HepG2 (cell line): ENCODE results near the gene CACNA1C. TPM values are rescaled to one million over a fixed set of nuclear protein-coding genes. Genes with fewer than 3 reads are reported as not detected.
A peak's percentile ranks its signal among the peaks of the same experiment; 100 is the strongest.

Experiments
- ATAC-seq: fragments of 200-7000 bp; cut with Tn5 transposase; 3 replicates; pipeline ENCODE4 v1.9.1; 2020; ENCODE audit warnings: mild to moderate bottlenecking, moderate library complexity
- BruUV-seq: library from RNA; stranded (reverse); fragments of 400-500 nt; replicated peaks from 2 replicates; lab custom pipeline; 2021; lab: Mats Ljungman, UMichigan
- CTCF ChIA-PET: fragments of 300-600 bp; formaldehyde crosslinking; extraction: SDS; loops from one replicate; lab custom pipeline; 2021; ENCODE audit warnings: low total read pairs, inconsistent platforms, low intra/inter-chr PET ratio; lab: Yijun Ruan, JAX
- POLR2A ChIA-PET: fragments of 350-600 bp; sonication (Branson Sonifier 250); formaldehyde crosslinking; loops from one replicate; lab custom pipeline; 2020; ENCODE audit warnings: antibody characterized with exemption, inconsistent platforms; lab: Yijun Ruan, JAX
- DNase-seq: peaks from one replicate; pipeline ENCODE4 v3.0.0-alpha.2; 2015; ENCODE audit warnings: low spot score
- FAIRE-seq: peaks from 3 replicates; lab custom pipeline; 2011; peaks lifted over from hg19 to GRCh38; lab: Jason Lieb, UNC
- H2AFZ ChIP-seq: one replicate; pipeline ENCODE4 v1.6.1; 2011; ENCODE audit warnings: low read length, inconsistent platforms
- H3K27ac ChIP-seq: fragments of 300-600 bp; 3 replicates; pipeline ENCODE4 v1.8.0; 2011; ENCODE audit warnings: mixed run types, mild to moderate bottlenecking, mixed read lengths, low read length, inconsistent platforms; ENCODE audit not compliant: insufficient read depth; ENCODE audit errors: extremely low read length
- H3K27me3 ChIP-seq, 2 experiments: fragments of 200-600 bp in 1 of 2; 2 replicates in 1 of 2; 3 replicates in 1 of 2; pipeline versions ENCODE4 v1.6.0 to v1.8.0; 2011; ENCODE audit warnings: low read length in 2 of 2, mild to moderate bottlenecking in 2 of 2, moderate library complexity in 2 of 2, inconsistent platforms in 1 of 2; ENCODE audit not compliant: insufficient read depth in 2 of 2, control insufficient read depth in 1 of 2
- H3K36me3 ChIP-seq, 2 experiments: fragments of 200-600 bp in 1 of 2; replicated peaks in 1 of 2; 2 replicates in 1 of 2; 3 replicates in 1 of 2; pipeline versions ENCODE4 v1.5.1 to v1.8.0; 2011; ENCODE audit warnings: low read length in 2 of 2, inconsistent platforms in 1 of 2; ENCODE audit not compliant: insufficient read depth in 2 of 2, control insufficient read depth in 1 of 2
- H3K4me1 ChIP-seq: 2 replicates; pipeline ENCODE4 v1.5.1; 2012; ENCODE audit warnings: low read length, inconsistent platforms; ENCODE audit not compliant: insufficient read depth
- H3K4me2 ChIP-seq: 2 replicates; pipeline ENCODE4 v1.6.0; 2011; ENCODE audit warnings: low read depth, low read length, inconsistent platforms
- H3K4me3 ChIP-seq, 3 experiments: fragments of 200-600 bp in 1 of 3; sonication (generic), shearing (Covaris generic) in 1 of 3; replicated peaks in 1 of 3; 2 replicates each; pipeline ENCODE4 v1.5.1; 2011 to 2016; ENCODE audit warnings: low read length in 3 of 3, inconsistent platforms in 2 of 3, low read depth in 2 of 3, mild to moderate bottlenecking in 2 of 3, control low read depth in 1 of 3, mixed read lengths in 1 of 3; ENCODE audit not compliant: insufficient read depth in 1 of 3
- H3K79me2 ChIP-seq: one replicate; pipeline ENCODE4 v1.6.1; 2011; ENCODE audit warnings: low read length, inconsistent platforms; ENCODE audit not compliant: insufficient read depth
- H3K9ac ChIP-seq: 2 replicates; pipeline ENCODE4 v1.6.0; 2011; ENCODE audit warnings: mild to moderate bottlenecking, low read depth, low read length, inconsistent platforms; ENCODE audit not compliant: insufficient read depth
- H3K9me3 ChIP-seq: 2 replicates; pipeline ENCODE4 v1.5.1; 2012; ENCODE audit warnings: mild to moderate bottlenecking, low read length
- H4K20me1 ChIP-seq: 2 replicates; pipeline ENCODE4 v1.6.0; 2011; ENCODE audit warnings: inconsistent platforms, mild to moderate bottlenecking, low read length, moderate library complexity; ENCODE audit not compliant: insufficient read depth
- ARNT ChIP-seq: fragments of 450-650 bp; IDR thresholded peaks from 2 replicates; pipeline ENCODE4 v1.6.1; 2017
- CREBL2 ChIP-seq: sonication (generic); formaldehyde crosslinking; IDR thresholded peaks from 2 replicates; pipeline ENCODE4 v1.8.1; 2023; ENCODE audit warnings: missing genetic modification reagents, mild to moderate bottlenecking, borderline replicate concordance
- DNMT3B ChIP-seq: conservative IDR thresholded peaks from 2 replicates; pipeline ENCODE4 v1.6.1; 2016; ENCODE audit warnings: missing biosample characterization, control low read depth
- FOXA3 ChIP-seq: IDR thresholded peaks from 2 replicates; pipeline ENCODE4 v1.6.1; 2016; ENCODE audit warnings: missing genetic modification reagents, missing compliant biosample characterization
- FOXJ3 ChIP-seq: sonication (generic); formaldehyde crosslinking; IDR thresholded peaks from 2 replicates; pipeline ENCODE4 v1.4.0; 2020; ENCODE audit warnings: missing genetic modification reagents, mild to moderate bottlenecking, borderline replicate concordance
- IRF2 ChIP-seq: IDR thresholded peaks from 2 replicates; pipeline ENCODE4 v1.6.1; 2018; ENCODE audit warnings: missing genetic modification reagents, missing compliant biosample characterization
- MED1 ChIP-seq: sonication (generic); formaldehyde crosslinking; IDR thresholded peaks from 2 replicates; pipeline ENCODE4 v1.4.0; 2020; ENCODE audit warnings: missing genetic modification reagents
- NR2F6 ChIP-seq, 2 experiments: IDR thresholded peaks; 2 replicates each; pipeline ENCODE4 v1.6.1; 2016; ENCODE audit warnings: antibody characterized with exemption in 1 of 2, mild to moderate bottlenecking in 1 of 2
- PATZ1 ChIP-seq: sonication (generic); formaldehyde crosslinking; IDR thresholded peaks from 2 replicates; pipeline ENCODE4 v1.4.0; 2020; ENCODE audit warnings: missing genetic modification reagents
- RARA ChIP-seq: IDR thresholded peaks from 2 replicates; pipeline ENCODE4 v1.6.1; 2016; ENCODE audit warnings: missing genetic modification reagents, missing compliant biosample characterization
- RCOR2 ChIP-seq: IDR thresholded peaks from 2 replicates; pipeline ENCODE4 v1.6.1; 2016; ENCODE audit warnings: missing biosample characterization, missing genetic modification reagents
- SMAD3 ChIP-seq: sonication (generic); formaldehyde crosslinking; IDR thresholded peaks from 2 replicates; pipeline ENCODE4 v1.4.0; 2020; ENCODE audit warnings: missing genetic modification reagents
- SRSF9 ChIP-seq: fragments of 200-400 bp; formaldehyde crosslinking; IDR thresholded peaks from 2 replicates; pipeline ENCODE4 v1.6.1; 2018; ENCODE audit warnings: borderline replicate concordance, mild to moderate bottlenecking, low read depth, low read length; ENCODE audit not compliant: insufficient read depth, poor library complexity, severe bottlenecking
- ZBTB43 ChIP-seq: sonication (generic); formaldehyde crosslinking; conservative IDR thresholded peaks from 2 replicates; pipeline ENCODE4 v1.4.0; 2020; ENCODE audit warnings: missing genetic modification reagents
- ZGPAT ChIP-seq: IDR thresholded peaks from 2 replicates; pipeline ENCODE4 v1.6.1; 2016; ENCODE audit warnings: mild to moderate bottlenecking
- ZNF350 ChIP-seq: sonication (generic); formaldehyde crosslinking; IDR thresholded peaks from 2 replicates; pipeline ENCODE4 v1.4.0; 2020; ENCODE audit warnings: mild to moderate bottlenecking, low read depth, missing genetic modification reagents, borderline replicate concordance
- ZNF414 ChIP-seq: sonication (generic); formaldehyde crosslinking; IDR thresholded peaks from 2 replicates; pipeline ENCODE4 v1.5.0; 2020; ENCODE audit warnings: missing genetic modification reagents
- ZNF639 ChIP-seq: conservative IDR thresholded peaks from 2 replicates; pipeline ENCODE4 v1.6.1; 2018; ENCODE audit warnings: missing genetic modification reagents
- WGBS: methylation state at CpG from one replicate; pipeline ENCODE4 v1.1.6; 2017; ENCODE audit warnings: low lambda C conversion rate; 5-methylcytosine and 5-hydroxymethylcytosine counted together
- in situ Hi-C: cut with HindIII; loops from 2 replicates; pipeline ENCODE4 v1.10.0; 2017; ENCODE audit warnings: low pct_unique_long_range_greater_than_20kb; ENCODE audit not compliant: extremely low pct_ligation_motif_present
- intact Hi-C: fragments of 100-400 bp; cut with micrococcal nuclease; formaldehyde crosslinking; loops from one replicate; pipeline ENCODE4 v1.10.0; 2022; ENCODE audit not compliant: unreplicated experiment
- polyA plus RNA-seq, 8 experiments: library from polyadenylated mRNA; depleted of rRNA in 3 of 8; stranded (reverse) in 7 of 8; unstranded in 1 of 8; fragments of >200 nt; fragmentation: Illumina TruSeq in 4 of 8; extraction: Trizol in 4 of 8; gene quantifications; 2 replicates each; pipeline versions ENCODE4 v1.2.1 to v1.2.3, GENCODE V29; 2011 to 2016; ENCODE audit warnings: low read depth in 4 of 8, missing spikeins in 1 of 8, mixed read lengths in 1 of 8; ENCODE audit not compliant: insufficient read depth in 1 of 8
- total RNA-seq, 5 experiments: library from RNA; depleted of rRNA; stranded (reverse); fragments of >200 nt; fragmentation: Illumina TruSeq; extraction: Trizol; gene quantifications; 2 replicates each; pipeline ENCODE4 v1.2.3, GENCODE V29; 2016; ENCODE audit warnings: low read depth in 1 of 5

CACNA1C gene
- total and polyA plus RNA-seq, 2 of the 13 experiments (the other 11 are each of a cell fraction or from before 2014, with no cell fraction given) = not detected

- Histone ChIP-seq H2AFZ (no peak overlapping the region), H4K20me1 (no peaks in the 10 kb centered on the region), H3K27ac (no peak overlapping the region), H3K79me2 (no peaks in the 10 kb centered on the region), H3K4me1 (peaks cover 60% of the 10 kb centered on the region), H3K36me3 (no peaks in the 10 kb centered on the region), H3K4me3 (no peak overlapping the region), H3K9me3 (no peaks in the 10 kb centered on the region), H3K4me2 (no peak overlapping the region), H3K27me3 (no peaks in the 10 kb centered on the region; a peak in 1 of 5 replicates), H3K9ac (no peak overlapping the region)
- intact Hi-C loops (loop anchor here (10.0 kb wide), 1 partner anchor 55 kb away; no protein-coding TSS in a partner anchor), in situ Hi-C loops (no loop called here)
- FAIRE-seq (no peak), DNase-seq (peak; percentile 62), ATAC-seq (peak; percentile 73)
- ChIA-PET CTCF (no interaction called here), POLR2A (no interaction called here)
- 11% methylated on average over 1 of the region's 1 CpG for WGBS
- BruUV-seq = no TSS peak
- peak; percentile 52; the same call in 1 of the 2 replicates for TF ChIP-seq MED1 (CRISPR knock-in tag)
- peak; percentile 52 for TF ChIP-seq RARA (CRISPR knock-in tag)
- no peak for TF ChIP-seq ZNF414 (CRISPR knock-in tag)
- no peak for TF ChIP-seq CREBL2 (CRISPR knock-in tag)
- no peak for TF ChIP-seq FOXJ3 (CRISPR knock-in tag)
- TF ChIP-seq SRSF9 = no peak
- no peak for TF ChIP-seq ZBTB43 (CRISPR knock-in tag)
- TF ChIP-seq SMAD3 (CRISPR knock-in tag) = 0 out of 2 replicates have a peak, but pooled peaks have one; percentile 23
- 0 out of 2 replicates have a peak, but pooled peaks have one; percentile 33 for TF ChIP-seq IRF2 (CRISPR knock-in tag)
- TF ChIP-seq ZNF350 (CRISPR knock-in tag) = no peak
- TF ChIP-seq ZNF639 (CRISPR knock-in tag) = no peak
- no peak for TF ChIP-seq ARNT
- TF ChIP-seq ZGPAT (CRISPR knock-in tag) = 0 out of 2 replicates have a peak, but pooled peaks have one; percentile 32
- 0 out of 2 replicates have a peak, but pooled peaks have one; percentile 26 for TF ChIP-seq RCOR2
- TF ChIP-seq PATZ1 (CRISPR knock-in tag) = 0 out of 2 replicates have a peak, but pooled peaks have one; percentile 14
- TF ChIP-seq NR2F6 (IDR thresholded peaks at IDR 0.05) = peak; percentile 38; the same call in 1 of the 2 replicates
- peak; percentile 57; the same call in 1 of the 2 replicates for TF ChIP-seq NR2F6 (CRISPR knock-in tag; IDR thresholded peaks at IDR 0.05)
- 0 out of 2 replicates have a peak, but pooled peaks have one; percentile 26 for TF ChIP-seq FOXA3 (CRISPR knock-in tag)
- TF ChIP-seq DNMT3B (CRISPR knock-in tag) = no peak
Measured at GRCh38 chr12:2009623-2010022, 43.2 kb upstream of the CACNA1C start.
